Measurements from ENCODE around the gene CACNB2. TPM values are rescaled to one million over a fixed set of nuclear protein-coding genes. Genes with fewer than 3 reads are reported as not detected.

The CACNB2 gene
- total RNA-seq, 1 experiment from 2014 or later = 34.1 TPM

DNA sequence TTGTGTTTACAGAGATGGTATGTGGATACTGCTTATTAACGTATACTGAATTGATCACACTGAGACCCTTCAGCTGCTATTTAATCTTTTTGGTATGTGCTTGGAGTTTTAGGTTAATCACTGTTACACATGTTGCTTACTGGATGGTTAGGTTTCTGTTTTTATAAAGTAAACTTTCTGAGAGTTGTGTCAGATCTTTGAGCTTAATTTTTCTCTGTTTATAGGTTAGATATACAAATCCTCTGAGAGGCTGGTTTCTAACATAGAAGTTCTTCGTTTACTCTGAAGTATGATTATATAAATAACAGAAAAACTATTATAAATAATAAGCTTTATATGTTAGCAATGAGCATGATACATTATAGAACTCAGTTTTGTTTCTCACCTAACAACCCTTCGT, 388.1 kb downstream of the CACNB2 start:
- intact Hi-C loops (cut with micrococcal nuclease; ENCODE audit: unreplicated experiment) = no loop called here
- no TSS peak for BruUV-seq (replicated peaks)
- peaks cover 4% of the 10 kb centered on the region for H3K9me3 ChIP-seq (ENCODE audit: low read depth, low read length, poor library complexity, severe bottlenecking)
- DNase-seq (ENCODE audit: low spot score) = no peak
- POLR2A ChIA-PET (ENCODE audit: low non-redundant PET) = no interaction called here
- no peak overlapping the region for H3K4me3 ChIP-seq (ENCODE audit: low read depth, low read length, poor library complexity, severe bottlenecking)
- no peak for TF ChIP-seq CTCF (conservative IDR thresholded peaks at IDR 0.05; ENCODE audit: low read depth, low read length)
- no peak for TF ChIP-seq EZH2 (IDR thresholded peaks at IDR 0.05; ENCODE audit: borderline replicate concordance, low read depth, low read length, poor library complexity, severe bottlenecking)
- H3K27me3 ChIP-seq (replicated peaks; ENCODE audit: insufficient read depth, low read depth, low read length, poor library complexity) = no peaks in the 10 kb centered on the region
- CTCF ChIA-PET = no interaction called here
- no peaks in the 10 kb centered on the region for H3K4me1 ChIP-seq (ENCODE audit: insufficient read depth, low read length, poor library complexity, severe bottlenecking)
- H3K36me3 ChIP-seq (ENCODE audit: insufficient read depth, low read length, poor library complexity, severe bottlenecking) = peaks cover 22% of the 10 kb centered on the region
- H3K27ac ChIP-seq (ENCODE audit: low read depth, low read length, poor library complexity, severe bottlenecking) = no peak overlapping the region

DNA sequence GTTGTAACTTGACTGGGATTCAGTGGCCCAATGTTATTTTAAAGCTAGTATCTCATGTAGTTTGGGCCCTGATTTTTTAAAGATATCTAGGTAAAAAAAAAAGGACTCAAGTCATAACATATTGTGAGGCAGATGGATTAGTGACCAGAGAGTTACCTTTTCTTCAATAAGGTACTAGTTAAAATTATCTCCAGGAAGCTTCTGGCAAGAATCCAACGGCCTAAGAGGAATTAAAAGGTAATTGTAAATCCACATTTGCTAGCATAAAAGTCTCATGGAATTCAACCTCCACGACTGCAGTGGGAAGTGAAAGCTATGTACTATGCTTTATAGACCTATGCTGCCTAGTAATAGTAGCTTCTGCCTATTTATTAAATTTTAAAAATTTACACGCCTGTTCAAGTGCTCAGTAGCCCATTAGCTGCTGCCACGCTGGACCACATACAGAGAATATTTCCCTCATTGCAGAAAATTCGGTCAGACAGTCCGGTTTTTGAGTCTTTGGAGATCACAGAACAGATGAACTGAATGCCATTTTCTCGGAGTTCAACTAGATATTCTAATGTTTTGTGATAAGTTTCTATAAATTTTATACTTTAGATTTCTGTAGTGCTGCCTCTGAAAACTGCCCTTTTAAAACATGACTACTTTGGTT, 392.8 kb downstream of the CACNB2 start:
- H3K27ac ChIP-seq (ENCODE audit: low read depth, low read length, poor library complexity, severe bottlenecking) = no peak overlapping the region
- TF ChIP-seq CTCF (conservative IDR thresholded peaks at IDR 0.05; ENCODE audit: low read depth, low read length) (no peak), EZH2 (IDR thresholded peaks at IDR 0.05; ENCODE audit: borderline replicate concordance, low read depth, low read length, poor library complexity, severe bottlenecking) (no peak)
- intact Hi-C loops (cut with micrococcal nuclease; ENCODE audit: unreplicated experiment) = no loop called here
- no TSS peak for BruUV-seq (replicated peaks)
- POLR2A ChIA-PET (ENCODE audit: low non-redundant PET) = no interaction called here
- H3K9me3 ChIP-seq (ENCODE audit: low read depth, low read length, poor library complexity, severe bottlenecking) = peaks cover 4% of the 10 kb centered on the region
- CTCF ChIA-PET = no interaction called here
- peaks cover 36% of the 10 kb centered on the region for H3K36me3 ChIP-seq (ENCODE audit: insufficient read depth, low read length, poor library complexity, severe bottlenecking)
- no peaks in the 10 kb centered on the region for H3K27me3 ChIP-seq (replicated peaks; ENCODE audit: insufficient read depth, low read depth, low read length, poor library complexity)
- no peak for DNase-seq (ENCODE audit: low spot score)
- no peaks in the 10 kb centered on the region for H3K4me1 ChIP-seq (ENCODE audit: insufficient read depth, low read length, poor library complexity, severe bottlenecking)
- H3K4me3 ChIP-seq (ENCODE audit: low read depth, low read length, poor library complexity, severe bottlenecking) = no peak overlapping the region

GRCh38 chr10:18533896-18534295, 393.7 kb downstream of the CACNB2 start:
- no peak overlapping the region for H3K4me3 ChIP-seq (ENCODE audit: low read depth, low read length, poor library complexity, severe bottlenecking)
- H3K27ac ChIP-seq (ENCODE audit: low read depth, low read length, poor library complexity, severe bottlenecking) = no peak overlapping the region
- POLR2A ChIA-PET (ENCODE audit: low non-redundant PET) = no interaction called here
- no peak for DNase-seq (ENCODE audit: low spot score)
- TF ChIP-seq EZH2 (IDR thresholded peaks at IDR 0.05; ENCODE audit: borderline replicate concordance, low read depth, low read length, poor library complexity, severe bottlenecking) (no peak), CTCF (conservative IDR thresholded peaks at IDR 0.05; ENCODE audit: low read depth, low read length) (no peak)
- CTCF ChIA-PET = no interaction called here
- BruUV-seq (replicated peaks) = no TSS peak
- no peaks in the 10 kb centered on the region for H3K27me3 ChIP-seq (replicated peaks; ENCODE audit: insufficient read depth, low read depth, low read length, poor library complexity)
- no peaks in the 10 kb centered on the region for H3K4me1 ChIP-seq (ENCODE audit: insufficient read depth, low read length, poor library complexity, severe bottlenecking)
- H3K36me3 ChIP-seq (ENCODE audit: insufficient read depth, low read length, poor library complexity, severe bottlenecking) = peaks cover 38% of the 10 kb centered on the region
- peaks cover 4% of the 10 kb centered on the region for H3K9me3 ChIP-seq (ENCODE audit: low read depth, low read length, poor library complexity, severe bottlenecking)
- intact Hi-C loops (cut with micrococcal nuclease; ENCODE audit: unreplicated experiment) = no loop called here
